Measurements from ENCODE around the gene DNAAF3.

GRCh38 chr19:55212447-55212846 is 46.0 kb upstream of the DNAAF3 start:
- no peak for TF ChIP-seq EP300 (IDR thresholded peaks at IDR 0.05; ENCODE audit: borderline replicate concordance)
- TF ChIP-seq TEAD4 (IDR thresholded peaks at IDR 0.05), result no peak
- no peak for TF ChIP-seq EGR1 (IDR thresholded peaks at IDR 0.05)
- TF ChIP-seq MAX (IDR thresholded peaks at IDR 0.05), result no peak
- TF ChIP-seq YY1 (IDR thresholded peaks at IDR 0.05; ENCODE audit: low read depth), result no peak
- no peak for TF ChIP-seq CREB1 (IDR thresholded peaks at IDR 0.05; ENCODE audit: low read depth)
- no peak for TF ChIP-seq CEBPB (IDR thresholded peaks at IDR 0.05)
